Measurements from ENCODE around the gene ETDC. TPM values are rescaled to one million over a fixed set of nuclear protein-coding genes. Genes with fewer than 3 reads are reported as not detected.
"Not testable (repeated sequence)": the region's sequence is repeated elsewhere in the genome, so short reads cannot be mapped to it uniquely, and the experiment has no call there.

Gene ETDC
- total and polyA plus RNA-seq, 12 donors: not detected

GRCh38 chrX:135315864-135316263 lies 6.6 kb downstream of the ETDC start:
- Histone ChIP-seq H3K36me3 (peaks cover 0 to 27% (median 0%) of the 10 kb centered on the region in 9 donors), H3K27ac (no peak overlapping the region), H3K4me1 (no peaks in the 10 kb centered on the region), H3K4me3 (no peak overlapping the region), H3K27me3 (no peaks in the 10 kb centered on the region), H3K9me3 (peaks cover 0 to 50% (median under 1%) of the 10 kb centered on the region in 11 donors)
- DNase-seq (no peak), ATAC-seq (no peak)
- intact Hi-C loops (cut with DNase I): no loop called here
- TF ChIP-seq CTCF (IDR thresholded peaks at IDR 0.05): no peak
- 91 to 100% methylated on average over 1 of the region's 1 CpG for WGBS, 2 donors

GRCh38 chrX:135324463-135324862 lies 15.2 kb downstream of the ETDC start:
- WGBS, 2 donors: 95 to 98% methylated on average over 5 of the region's 5 CpGs
- Histone ChIP-seq H3K9me3 (peaks cover 0 to 30% (median 7%) of the 10 kb centered on the region in 11 donors), H3K27me3 (no peaks in the 10 kb centered on the region), H3K4me1 (peaks cover 0 to 3% (median 0%) of the 10 kb centered on the region in 9 donors), H3K36me3 (peaks cover 0 to 29% (median 0%) of the 10 kb centered on the region in 9 donors), H3K27ac (no peak overlapping the region), H3K4me3 (no peak overlapping the region)
- no peak for TF ChIP-seq CTCF (IDR thresholded peaks at IDR 0.05)
- DNase-seq (no peak), ATAC-seq (no peak)
- intact Hi-C loops (cut with DNase I): no loop called here

GRCh38 chrX:135325036-135325818 lies 15.9 kb downstream of the ETDC start:
- peak in 1 of 8 donors; percentile 81 for ATAC-seq
- H3K27me3 ChIP-seq; H3K27ac ChIP-seq; DNase-seq; H3K4me3 ChIP-seq; intact Hi-C loops (cut with DNase I); H3K4me1 ChIP-seq: not testable (repeated sequence)
- Histone ChIP-seq H3K9me3 (peaks cover 0 to 29% (median 7%) of the 10 kb centered on the region in 11 donors), H3K36me3 (peaks cover 0 to 30% (median 0%) of the 10 kb centered on the region in 9 donors)
- 96 to 97% methylated on average over 12 to 31 of the region's 32 CpGs for WGBS, 2 donors

GRCh38 chrX:135327299-135327698 lies 18.0 kb downstream of the ETDC start:
- DNase-seq (no peak), ATAC-seq (peak in 1 of 8 donors; percentile 86)
- peaks cover 0 to 3% (median 0%) of the 10 kb centered on the region in 9 donors for H3K4me1 ChIP-seq
- no peak for TF ChIP-seq CTCF (IDR thresholded peaks at IDR 0.05)
- no peak overlapping the region for H3K4me3 ChIP-seq
- intact Hi-C loops (cut with DNase I): no loop called here
- H3K9me3 ChIP-seq: peaks cover 0 to 11% (median 0%) of the 10 kb centered on the region in 11 donors
- no peaks in the 10 kb centered on the region for H3K27me3 ChIP-seq
- H3K27ac ChIP-seq: no peak overlapping the region
- peaks cover 0 to 16% (median 0%) of the 10 kb centered on the region in 9 donors for H3K36me3 ChIP-seq

Measured in heart right ventricle (tissue), 16 donors.